Cardiac septum (tissue), 1 donor: ENCODE results near the gene CACNA2D3. TPM values are rescaled to one million over a fixed set of nuclear protein-coding genes. Genes with fewer than 3 reads are reported as not detected.

Source experiments
- DNase-seq: peaks from one replicate; pipeline ENCODE4 v3.0.0-alpha.2; 2020; ENCODE audit warnings: low spot score
- intact Hi-C: fragments of 100-400 bp; cut with DNase I; formaldehyde crosslinking; loops from one replicate; pipeline ENCODE4 v1.14.0; 2022
- total RNA-seq: library from RNA; stranded (reverse); fragmentation: NEBNext Ultra II Directional; extraction: Animal tissue kit (Norgen Biotek cat#: 25700); gene quantifications from one replicate; pipeline ENCODE4 v1.2.1, GENCODE V29; 2021
- donor health status: DM: no; HTN: no; CAD: no.

Gene CACNA2D3
- total RNA-seq, 1 donor from 2014 or later = 11.3 TPM

DNA sequence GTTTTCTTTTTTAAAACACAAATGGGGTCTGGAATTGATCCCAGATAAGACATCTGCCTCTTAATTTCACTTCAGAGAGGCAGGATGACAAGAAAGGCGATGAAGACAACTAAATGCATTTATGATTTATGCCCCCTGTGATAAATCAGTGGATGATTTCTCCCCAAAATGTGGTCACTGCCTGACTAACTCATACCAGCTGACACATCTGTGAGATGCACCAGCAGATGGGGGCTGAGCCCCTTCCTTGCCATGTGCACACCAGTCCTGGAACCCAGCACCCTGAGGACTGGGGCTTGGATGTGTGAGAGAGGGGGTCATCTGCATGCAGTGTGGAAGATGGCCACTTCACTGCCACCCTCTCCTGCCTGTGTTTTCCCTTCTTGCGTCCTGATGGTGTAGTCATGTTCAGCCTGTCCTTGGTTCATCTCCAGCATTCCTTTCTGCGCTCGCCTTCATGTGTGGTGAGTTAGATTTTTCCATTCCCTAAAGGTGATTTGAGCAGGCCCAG lies 541.2 kb downstream of the CACNA2D3 start:
- no peak for DNase-seq
- intact Hi-C loops = no loop called here

DNA sequence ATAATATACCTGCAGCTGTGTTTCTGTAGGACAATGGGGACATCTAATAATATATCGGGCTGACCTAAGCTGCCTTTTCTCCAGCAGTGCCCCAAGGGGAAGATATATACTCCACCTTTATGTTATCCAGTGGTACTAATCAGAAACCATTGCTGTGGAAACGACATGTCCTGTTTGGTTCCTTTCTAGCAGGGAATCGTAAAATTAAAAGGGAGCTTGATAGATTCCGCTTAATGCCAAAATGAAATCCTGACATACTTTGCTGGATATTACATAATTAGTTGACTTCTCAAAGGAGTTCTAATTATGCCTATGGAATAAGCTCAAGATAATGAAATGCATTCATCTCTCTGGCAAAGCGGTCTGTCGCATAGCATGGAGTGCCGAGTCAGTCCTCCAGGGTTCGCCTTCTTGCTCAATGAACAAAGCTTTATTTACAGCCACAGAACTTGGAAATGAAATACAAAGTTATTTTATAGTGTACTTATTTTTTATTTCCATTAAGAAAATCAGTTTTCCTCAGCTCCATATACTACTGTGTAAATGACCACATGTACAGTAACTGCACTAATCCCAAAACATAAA lies 542.8 kb downstream of the CACNA2D3 start:
- DNase-seq = no peak
- intact Hi-C loops = no loop called here

DNA sequence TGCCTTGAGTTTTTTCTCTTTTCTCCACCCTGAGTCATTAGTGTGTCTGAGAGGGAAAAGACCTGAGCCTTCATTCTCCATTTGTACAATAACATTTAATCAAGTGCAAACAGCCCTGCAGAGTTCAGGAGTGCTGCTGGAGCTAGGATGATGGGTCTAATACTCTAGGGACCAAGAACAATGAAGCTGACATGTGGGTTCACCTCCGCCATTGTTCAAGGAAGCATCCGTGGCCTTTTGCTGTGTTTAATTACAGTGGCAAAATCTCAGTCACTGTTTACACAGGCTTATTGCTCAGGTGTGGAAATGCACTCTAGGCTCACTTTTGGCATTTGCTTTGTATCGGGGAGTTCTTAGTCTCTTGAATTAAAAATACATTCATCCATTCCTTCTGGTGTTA lies 545.9 kb downstream of the CACNA2D3 start:
- intact Hi-C loops = no loop called here

DNA sequence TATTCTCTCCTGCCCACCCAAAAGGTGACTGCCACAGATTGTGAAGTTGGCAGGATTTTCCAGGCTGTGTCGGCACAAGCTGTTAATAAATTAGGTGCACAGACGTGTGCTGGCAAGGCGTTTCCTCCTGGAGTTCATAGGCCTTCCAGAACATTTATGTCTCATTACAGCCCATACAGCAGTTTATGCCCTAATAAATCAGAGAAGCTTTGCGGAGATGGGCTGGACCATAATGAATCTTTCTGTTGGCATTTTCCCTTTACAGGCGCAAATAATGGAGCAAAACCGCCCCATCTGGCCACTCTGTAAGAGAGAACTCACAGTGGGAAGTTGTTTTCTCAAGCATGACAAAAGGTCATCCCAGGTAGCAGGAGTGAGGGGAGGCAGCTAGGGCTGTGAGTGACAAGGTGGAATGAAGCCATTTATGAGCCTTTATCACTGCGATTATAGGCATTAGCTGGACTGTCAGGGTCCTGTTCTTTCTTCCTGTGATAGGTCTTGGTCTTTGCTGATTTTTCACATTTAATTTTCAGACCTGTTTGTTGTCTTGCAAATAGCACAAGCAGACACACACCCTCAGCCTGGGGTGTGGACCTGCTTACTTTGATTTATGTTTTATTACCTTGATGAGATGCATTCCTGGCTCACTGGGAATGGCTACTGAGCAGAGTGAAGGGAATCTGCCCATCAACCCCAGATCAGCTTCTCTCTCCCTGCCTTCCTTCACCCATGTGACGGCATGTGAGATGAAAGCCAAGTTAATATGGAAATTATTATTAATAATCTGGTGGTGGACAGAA lies 548.0 kb downstream of the CACNA2D3 start:
- intact Hi-C loops = no loop called here
- no peak for DNase-seq

More for the DNA sequence above, 545.9 kb downstream of the CACNA2D3 start:
- no peak for DNase-seq

DNA sequence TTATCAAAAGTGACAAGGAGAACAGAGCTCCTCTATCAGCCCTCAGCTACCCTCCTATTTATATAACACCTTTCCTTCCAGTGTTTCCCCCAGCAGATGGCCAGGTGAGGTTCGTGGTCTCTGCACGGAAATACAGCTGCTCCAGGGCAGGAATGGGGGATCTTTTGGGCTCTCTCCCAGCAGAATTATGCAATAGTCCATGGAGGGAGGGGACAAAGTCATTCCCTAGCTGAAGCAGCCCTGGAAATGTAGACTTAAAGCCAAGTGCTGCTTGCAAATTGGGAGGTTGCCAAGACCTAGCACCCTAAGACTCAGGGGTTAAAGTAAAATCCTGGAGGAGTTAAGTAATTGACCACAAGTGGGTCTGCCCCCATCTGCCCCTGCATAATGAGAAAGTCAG lies 549.2 kb downstream of the CACNA2D3 start:
- no peak for DNase-seq
- intact Hi-C loops = no loop called here

DNA sequence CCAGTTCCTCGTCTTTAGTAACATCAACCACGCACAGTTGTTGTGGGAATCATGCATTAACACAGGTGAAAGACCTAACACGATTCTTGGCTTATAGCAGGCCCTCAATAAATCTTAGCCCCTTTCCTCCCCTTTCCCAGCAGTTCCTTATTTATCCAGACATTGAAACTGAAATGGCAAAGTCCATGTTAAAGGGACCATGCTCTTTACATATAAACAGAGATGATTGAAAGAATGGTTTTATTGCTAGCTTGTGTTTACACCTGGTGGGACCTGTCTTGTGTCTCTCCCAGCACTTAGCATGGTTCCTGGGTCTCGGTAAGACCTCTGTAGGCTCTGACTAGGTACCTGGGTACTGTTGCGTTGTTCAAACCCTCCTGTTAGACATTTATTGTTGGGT lies 553.7 kb downstream of the CACNA2D3 start:
- DNase-seq = no peak
- intact Hi-C loops = no loop called here

DNA sequence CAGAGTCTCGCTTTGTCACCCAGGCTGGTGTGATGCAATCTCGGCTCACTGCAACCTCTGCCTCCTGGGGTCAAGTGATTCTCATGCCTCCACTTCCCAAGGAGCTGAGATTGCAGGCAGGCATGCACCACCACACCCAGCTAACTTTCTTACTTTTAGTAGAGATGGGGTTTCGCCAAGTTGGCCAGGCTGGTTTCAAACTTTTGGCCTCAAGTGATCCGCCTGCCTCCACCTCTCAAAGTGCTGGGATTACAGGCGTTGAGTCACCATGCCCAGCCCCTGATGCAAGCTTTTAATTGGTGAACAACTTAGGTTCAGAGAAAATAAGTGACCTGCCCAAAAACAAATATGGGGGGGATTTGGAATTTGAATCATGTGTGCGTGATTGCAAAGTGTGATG lies 559.4 kb downstream of the CACNA2D3 start:
- DNase-seq = no peak
- intact Hi-C loops = no loop called here

DNA sequence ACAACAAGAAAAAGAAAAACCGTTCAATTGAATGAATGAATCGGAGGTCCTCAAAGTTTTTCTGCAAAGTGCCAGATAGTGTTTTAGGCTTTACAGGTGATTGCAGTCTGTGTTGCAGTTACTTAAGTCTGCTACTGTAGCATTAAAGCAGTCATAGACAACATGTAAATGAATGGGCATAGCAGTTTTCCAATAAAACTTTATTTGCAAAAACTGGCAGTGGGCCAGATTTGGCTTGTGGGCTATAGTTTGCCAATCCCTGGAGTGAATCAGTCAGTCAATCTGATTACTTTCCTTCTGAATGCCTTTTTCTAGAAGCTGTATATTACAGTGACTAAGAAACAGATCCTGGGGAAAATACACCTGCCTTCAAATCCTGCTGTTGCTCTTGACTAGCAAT lies 562.9 kb downstream of the CACNA2D3 start:
- intact Hi-C loops = no loop called here

DNA sequence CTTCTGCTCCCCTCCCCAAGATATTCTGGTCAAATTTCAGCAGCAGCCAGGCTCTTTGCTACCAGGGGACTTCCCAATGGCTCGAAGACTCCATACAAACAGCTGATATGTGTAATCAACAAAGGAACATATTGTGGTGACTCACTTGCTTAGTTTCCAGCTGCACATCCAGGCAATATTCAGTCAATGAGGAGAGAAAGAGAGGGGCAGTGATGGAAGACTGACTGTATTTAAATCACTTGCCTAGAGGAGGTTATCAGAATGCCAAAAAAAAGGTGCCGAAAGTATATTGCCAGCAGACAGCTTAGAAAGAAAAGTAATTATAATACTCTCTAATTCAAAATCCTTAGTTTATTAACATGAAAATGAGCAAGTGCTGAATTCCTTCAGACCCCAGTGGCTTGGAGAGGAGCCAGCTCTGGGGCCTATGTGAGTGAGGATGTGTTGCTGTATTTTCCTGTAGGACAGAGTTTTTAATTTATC lies 569.0 kb downstream of the CACNA2D3 start:
- DNase-seq = no peak
- intact Hi-C loops = no loop called here

More for the DNA sequence above, 562.9 kb downstream of the CACNA2D3 start:
- no peak for DNase-seq

DNA sequence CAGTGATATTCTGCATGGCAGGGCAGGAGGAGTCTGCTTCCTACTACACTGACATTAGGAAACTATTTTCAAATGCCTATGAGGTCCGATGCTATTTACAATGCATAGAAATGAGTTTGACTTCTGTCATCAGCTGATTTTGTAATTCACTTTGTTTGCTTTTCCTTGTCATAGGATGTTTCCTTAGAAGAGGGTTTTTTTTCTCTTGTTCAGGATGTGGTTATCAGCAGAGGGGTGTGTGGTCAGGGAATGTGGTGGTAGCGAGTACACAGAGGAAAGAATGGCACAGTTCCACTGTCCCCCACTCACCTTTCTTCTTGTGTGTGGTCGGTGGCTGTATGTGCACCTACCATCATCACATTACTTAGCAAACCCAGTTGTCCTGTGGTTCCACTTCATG lies 574.0 kb downstream of the CACNA2D3 start:
- intact Hi-C loops = no loop called here
- no peak for DNase-seq

DNA sequence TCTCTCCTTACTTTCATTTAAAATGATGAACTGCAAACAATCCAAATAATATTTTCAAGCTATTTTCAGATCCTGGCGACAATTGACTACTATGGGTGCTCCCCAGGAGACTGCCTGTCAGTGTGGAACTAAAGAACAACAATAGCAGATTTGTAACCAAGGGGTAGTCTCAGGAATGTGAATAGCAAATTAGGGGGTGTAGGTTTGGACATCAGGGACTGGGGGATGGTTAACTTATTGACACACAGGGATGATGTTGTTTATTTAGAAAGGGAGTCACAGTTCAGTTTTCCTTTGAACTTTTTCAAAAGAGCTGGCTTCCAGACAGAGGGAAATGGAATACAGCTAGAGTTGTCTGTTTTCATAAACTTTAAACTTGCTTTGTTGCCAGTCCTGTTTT lies 575.7 kb downstream of the CACNA2D3 start:
- intact Hi-C loops = no loop called here
- no peak for DNase-seq

DNA sequence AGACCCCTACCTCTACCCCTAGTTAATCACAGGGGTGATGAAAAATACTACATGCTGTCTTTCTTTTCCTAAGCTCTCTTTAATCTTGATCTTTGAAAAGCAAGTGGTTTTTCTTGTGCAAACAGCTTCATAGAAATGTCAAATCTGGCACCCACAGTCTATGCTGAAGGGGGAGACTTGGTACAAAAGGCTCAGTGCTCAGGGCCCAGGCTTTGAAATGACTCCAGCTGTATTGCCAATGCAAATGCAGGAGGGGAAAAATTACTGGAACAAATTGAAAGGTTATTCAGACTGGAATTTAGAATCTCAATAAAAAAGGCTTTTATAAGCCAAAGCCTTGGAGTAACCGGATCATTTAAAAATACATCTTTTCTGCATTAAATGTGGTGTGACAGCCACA lies 581.6 kb downstream of the CACNA2D3 start:
- no peak for DNase-seq
- intact Hi-C loops = no loop called here

DNA sequence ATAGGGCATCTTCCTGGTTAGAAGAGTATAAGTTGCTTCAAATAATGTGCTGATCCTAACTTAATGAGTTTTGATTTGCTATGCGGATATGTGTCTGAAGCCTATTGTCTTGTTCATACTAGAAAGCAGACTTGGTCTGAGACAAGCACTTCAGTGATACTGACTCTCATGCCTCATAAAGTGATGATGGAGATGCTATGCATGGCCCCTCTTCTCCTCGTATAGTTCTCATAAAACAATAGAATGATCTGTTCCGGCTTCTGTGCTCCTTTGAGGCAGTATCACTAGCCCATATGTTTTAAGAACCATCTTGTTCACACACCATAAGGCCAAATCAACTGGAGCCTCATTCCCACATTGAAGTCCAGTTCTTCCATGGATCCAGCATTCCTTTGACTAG lies 583.4 kb downstream of the CACNA2D3 start:
- DNase-seq = no peak
- intact Hi-C loops = no loop called here

DNA sequence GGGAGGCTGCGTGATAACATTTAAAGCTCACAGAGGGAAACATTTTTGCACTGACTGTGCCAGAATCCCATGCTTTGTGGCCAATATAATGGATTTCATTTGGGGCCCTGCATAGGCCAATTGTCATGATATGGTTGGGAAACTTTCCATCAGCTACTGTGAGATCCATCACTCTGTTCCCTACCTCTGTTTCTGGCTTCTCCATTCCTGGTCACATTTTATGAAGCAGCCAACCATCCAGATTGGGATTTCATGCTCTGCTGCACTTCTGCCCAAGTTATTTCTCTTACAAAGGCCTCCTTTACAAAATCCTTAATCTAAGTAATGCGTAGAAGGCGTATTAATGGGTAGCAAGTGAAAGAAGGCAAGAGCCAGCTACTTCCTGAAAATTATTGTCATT lies 584.4 kb downstream of the CACNA2D3 start:
- no peak for DNase-seq
- intact Hi-C loops = no loop called here

DNA sequence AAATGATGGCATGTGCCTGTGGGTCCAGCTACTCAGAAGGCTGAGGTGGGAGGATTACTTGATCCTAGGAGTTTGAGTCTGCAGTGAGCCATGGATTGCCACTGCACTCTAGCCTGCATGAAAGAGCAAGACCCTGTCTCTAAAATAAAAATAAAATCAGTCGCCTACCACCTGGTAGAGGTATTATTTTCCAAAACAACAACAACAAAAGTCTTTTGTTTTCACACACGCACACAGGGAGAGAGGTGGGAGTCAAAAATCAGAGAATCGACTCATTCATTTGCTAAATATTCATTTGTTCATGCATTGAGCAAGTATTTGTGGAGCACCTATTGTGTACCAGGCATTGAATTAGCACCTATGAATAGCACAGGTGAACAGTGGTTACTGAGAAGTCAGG lies 587.4 kb downstream of the CACNA2D3 start:
- intact Hi-C loops = no loop called here
- DNase-seq = no peak

DNA sequence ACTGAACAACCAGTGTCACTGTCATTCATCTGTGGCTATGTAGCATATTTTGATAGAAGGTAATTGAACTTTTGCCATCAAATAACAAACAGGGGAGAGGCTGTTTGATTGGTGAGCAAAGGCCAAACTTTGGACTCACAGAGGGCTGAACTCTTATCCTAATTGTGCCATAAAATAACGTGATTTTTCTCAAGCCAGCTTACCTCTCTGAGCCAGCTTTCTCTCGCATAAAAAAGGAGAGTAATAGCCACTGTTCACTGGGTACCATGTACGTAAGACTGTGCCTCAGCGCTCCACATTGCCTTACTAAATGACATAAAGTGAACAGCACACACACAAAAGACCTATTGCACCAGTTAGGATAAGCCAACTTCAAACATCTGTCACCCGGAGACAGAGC lies 588.6 kb downstream of the CACNA2D3 start:
- intact Hi-C loops = no loop called here
- no peak for DNase-seq

DNA sequence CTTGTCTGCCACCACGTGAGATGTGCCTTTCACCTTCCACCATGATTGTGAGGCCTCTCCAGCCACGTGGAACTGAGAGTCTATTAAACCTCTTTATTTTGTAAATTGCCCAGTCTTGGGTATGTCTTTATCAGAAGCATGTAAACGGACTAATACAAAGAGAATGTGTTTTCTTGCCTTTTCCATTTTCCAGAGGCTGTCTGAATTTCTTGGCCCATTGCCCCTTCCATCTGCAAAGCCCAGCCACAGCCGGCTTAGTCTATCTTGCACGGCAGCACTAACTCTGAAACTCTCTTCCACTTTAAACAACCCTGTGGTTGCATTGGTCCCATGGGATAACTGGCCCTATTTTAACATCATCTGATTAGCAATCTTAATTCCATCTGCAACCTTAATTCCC lies 590.2 kb downstream of the CACNA2D3 start:
- intact Hi-C loops = no loop called here
- no peak for DNase-seq

DNA sequence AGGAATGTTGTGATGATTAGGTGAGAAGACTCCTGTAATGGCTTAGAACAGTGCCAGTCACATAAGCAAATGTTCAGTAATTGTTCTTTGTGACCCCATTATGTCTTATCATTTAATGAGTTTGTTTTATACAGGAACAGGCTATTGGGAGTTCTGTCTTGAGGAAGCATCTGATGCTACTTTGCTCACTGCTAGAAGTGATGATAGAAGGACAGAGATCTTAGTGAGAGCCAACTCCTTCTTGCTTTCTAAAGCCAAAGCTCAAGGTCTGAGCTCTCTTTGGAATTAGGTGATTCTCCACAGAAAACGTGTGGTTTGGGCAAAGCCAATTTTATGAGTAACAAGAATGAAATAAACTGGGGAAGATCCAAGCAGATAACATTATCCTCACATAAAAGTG lies 590.7 kb downstream of the CACNA2D3 start:
- intact Hi-C loops = no loop called here
- no peak for DNase-seq

DNA sequence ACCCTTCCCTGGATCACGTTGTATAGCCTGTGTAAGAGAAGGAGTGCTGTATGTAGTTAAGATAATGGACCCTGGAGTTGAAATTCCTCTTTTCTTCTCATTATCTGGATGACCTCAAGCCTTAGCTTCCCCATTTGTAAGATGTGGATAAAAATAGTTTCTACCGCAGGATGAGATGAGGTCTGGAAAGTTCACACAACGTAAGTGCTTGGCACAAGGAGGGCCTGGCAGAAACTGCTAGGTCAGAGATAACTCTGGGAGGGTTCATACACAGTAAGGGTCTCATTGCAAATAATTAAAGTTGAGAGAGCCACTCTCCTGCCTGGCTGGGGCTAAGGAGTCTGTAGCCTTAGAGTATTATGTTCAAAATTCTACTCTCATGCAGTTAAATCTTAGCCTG lies 591.1 kb downstream of the CACNA2D3 start:
- no peak for DNase-seq
- intact Hi-C loops = no loop called here

DNA sequence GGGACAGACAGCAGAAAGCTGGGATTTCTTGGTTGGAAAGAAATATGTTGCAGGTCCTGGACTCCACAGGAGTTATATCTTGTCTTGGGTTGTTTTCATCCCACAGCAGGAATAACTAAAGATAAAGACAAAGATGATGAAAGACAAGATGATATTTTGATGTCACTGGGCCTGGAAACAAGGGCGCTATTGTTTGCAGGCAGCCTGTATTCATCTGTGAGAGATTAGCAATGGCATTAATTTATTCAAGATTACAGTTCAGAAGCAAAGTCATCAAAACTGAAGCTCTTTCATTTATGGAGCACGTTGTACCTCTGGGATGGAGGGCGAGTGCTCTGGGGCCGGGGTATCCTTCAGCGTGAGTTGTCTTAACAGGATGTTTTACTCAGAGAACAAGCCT lies 591.7 kb downstream of the CACNA2D3 start:
- DNase-seq = no peak
- intact Hi-C loops = no loop called here

DNA sequence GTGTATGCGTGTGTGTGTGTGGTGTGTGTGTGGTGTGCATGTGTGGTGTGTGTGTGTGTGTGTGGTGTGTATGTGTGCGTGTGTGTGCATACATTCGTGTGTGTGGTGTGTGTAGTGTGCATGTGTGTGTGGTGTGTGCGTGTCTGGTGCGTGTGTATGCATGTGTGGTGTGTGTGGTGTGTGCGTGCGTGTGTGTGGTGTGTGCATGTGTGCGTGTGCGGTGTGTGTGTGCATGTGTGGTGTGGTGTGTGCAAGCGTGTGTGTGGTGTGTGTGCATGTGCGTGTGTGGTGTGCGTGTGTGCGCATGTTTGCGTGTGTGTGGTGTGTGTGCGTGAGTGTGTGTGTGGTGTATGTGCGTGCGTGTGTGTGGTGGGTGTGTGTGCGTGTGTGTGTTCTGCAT lies 595.2 kb downstream of the CACNA2D3 start:
- no peak for DNase-seq
- intact Hi-C loops = no loop called here
